ENCODE data around the gene STYXL1. TPM values are rescaled to one million over a fixed set of nuclear protein-coding genes. Genes with fewer than 3 reads are reported as not detected.

The STYXL1 gene
- total and polyA plus RNA-seq, 9 donors: 15.2 to 29.7 (median 21.3) TPM

- Histone ChIP-seq H3K4me3 (ENCODE audit: low read length) (no peak overlapping the region), H3K36me3 (ENCODE audit: control insufficient read depth, insufficient read depth, low read length) (peaks cover 65% of the 10 kb centered on the region), H3K27me3 (ENCODE audit: control insufficient read depth, insufficient read depth, low read length) (no peaks in the 10 kb centered on the region), H3K9me3 (replicated peaks; ENCODE audit: control insufficient read depth, low read depth, low read length) (no peaks in the 10 kb centered on the region), H3K4me1 (ENCODE audit: control insufficient read depth, insufficient read depth, low read length) (peaks cover 28% of the 10 kb centered on the region), H3K27ac (ENCODE audit: low read length) (no peak overlapping the region)
- 87% methylated on average over 11 of the region's 12 CpGs for WGBS (ENCODE audit: insufficient coverage)
- DNase-seq: no peak
Measured at GRCh38 chr7:75981203-75981452, 66.7 kb downstream of the STYXL1 start.

DNA sequence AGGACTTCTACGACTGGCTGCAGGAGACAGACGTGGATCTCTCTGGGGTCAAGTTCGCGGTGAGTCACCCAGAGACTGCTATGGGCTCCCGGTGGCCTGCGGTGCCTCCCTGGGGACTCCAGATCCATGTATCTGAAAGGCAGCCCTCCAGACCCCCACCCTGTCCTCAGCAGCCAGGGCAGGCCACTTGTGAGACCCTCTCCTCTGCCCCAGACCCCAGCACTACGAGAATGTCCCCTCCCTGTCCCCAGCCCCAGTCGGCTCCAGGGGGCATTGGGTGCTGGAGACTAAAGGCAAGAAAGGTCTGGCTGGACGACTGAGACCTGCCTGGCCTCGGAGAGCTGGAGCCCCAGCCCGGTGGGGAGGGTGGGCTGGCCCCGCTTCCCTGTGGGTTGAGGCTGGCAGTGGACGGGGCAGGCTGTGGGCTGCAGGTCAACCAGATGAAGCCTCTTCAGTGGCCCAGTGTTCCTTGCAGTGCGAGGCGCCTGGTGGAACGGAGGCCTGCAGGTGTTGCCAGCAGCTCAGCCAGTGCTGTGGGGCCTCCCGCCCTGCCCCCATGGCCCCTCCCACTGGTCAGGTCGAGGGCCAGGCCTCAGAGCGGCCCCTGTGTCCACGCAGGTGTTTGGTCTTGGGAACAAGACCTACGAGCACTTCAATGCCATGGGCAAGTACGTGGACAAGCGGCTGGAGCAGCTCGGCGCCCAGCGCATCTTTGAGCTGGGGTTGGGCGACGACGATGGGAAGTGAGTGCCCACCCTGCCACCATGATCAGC lies 67.2 kb downstream of the STYXL1 start:
- H3K36me3 ChIP-seq (ENCODE audit: control insufficient read depth, insufficient read depth, low read length): peaks cover 60% of the 10 kb centered on the region
- peaks cover 28% of the 10 kb centered on the region for H3K4me1 ChIP-seq (ENCODE audit: control insufficient read depth, insufficient read depth, low read length)
- no peak overlapping the region for H3K4me3 ChIP-seq (ENCODE audit: low read length)
- no peak overlapping the region for H3K27ac ChIP-seq (ENCODE audit: low read length)
- H3K9me3 ChIP-seq (replicated peaks; ENCODE audit: control insufficient read depth, low read depth, low read length): no peaks in the 10 kb centered on the region
- DNase-seq: no peak
- H3K27me3 ChIP-seq (ENCODE audit: control insufficient read depth, insufficient read depth, low read length): no peaks in the 10 kb centered on the region
- WGBS (ENCODE audit: insufficient coverage): 86% methylated on average over 27 of the region's 29 CpGs

GRCh38 chr7:75979759-75980429 lies 67.9 kb downstream of the STYXL1 start:
- DNase-seq: peak; percentile 22
- WGBS (ENCODE audit: insufficient coverage): 76% methylated on average over 14 of the region's 22 CpGs
- Histone ChIP-seq H3K4me1 (ENCODE audit: control insufficient read depth, insufficient read depth, low read length) (peaks cover 28% of the 10 kb centered on the region), H3K27me3 (ENCODE audit: control insufficient read depth, insufficient read depth, low read length) (no peaks in the 10 kb centered on the region), H3K4me3 (ENCODE audit: low read length) (no peak overlapping the region), H3K9me3 (replicated peaks; ENCODE audit: control insufficient read depth, low read depth, low read length) (no peaks in the 10 kb centered on the region), H3K27ac (ENCODE audit: low read length) (no peak overlapping the region), H3K36me3 (ENCODE audit: control insufficient read depth, insufficient read depth, low read length) (peaks cover 52% of the 10 kb centered on the region)

DNA sequence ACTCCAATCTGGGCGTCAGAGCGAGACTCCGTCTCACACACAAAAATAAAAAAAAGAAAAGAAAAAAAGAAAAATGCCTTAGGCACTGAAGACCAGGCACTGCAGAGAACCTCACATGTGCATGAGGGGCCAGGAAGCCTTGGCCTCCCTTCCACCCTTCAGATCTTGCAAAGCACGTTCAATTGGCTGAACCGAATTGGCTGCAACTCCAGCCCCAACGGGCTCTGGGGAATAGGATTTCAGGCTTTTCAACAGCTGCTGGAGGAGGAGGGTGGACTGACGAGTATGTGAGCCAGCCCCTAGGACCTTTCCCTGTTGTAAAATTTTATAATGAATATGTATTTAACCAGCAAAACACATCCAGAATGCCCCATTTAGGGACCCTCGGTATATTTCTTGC lies 70.1 kb downstream of the STYXL1 start:
- peak overlapping the region; percentile 67 for H3K27ac ChIP-seq (ENCODE audit: low read length)
- H3K36me3 ChIP-seq (ENCODE audit: control insufficient read depth, insufficient read depth, low read length): peaks cover 37% of the 10 kb centered on the region
- peak; percentile 97 for DNase-seq
- no peaks in the 10 kb centered on the region for H3K9me3 ChIP-seq (replicated peaks; ENCODE audit: control insufficient read depth, low read depth, low read length)
- H3K4me3 ChIP-seq (ENCODE audit: low read length): no peak overlapping the region
- no peaks in the 10 kb centered on the region for H3K27me3 ChIP-seq (ENCODE audit: control insufficient read depth, insufficient read depth, low read length)
- H3K4me1 ChIP-seq (ENCODE audit: control insufficient read depth, insufficient read depth, low read length): peaks cover 28% of the 10 kb centered on the region
- no CpG with 5 or more reads among the region's 8 CpGs for WGBS (ENCODE audit: insufficient coverage)

- Histone ChIP-seq H3K4me1 (ENCODE audit: control insufficient read depth, insufficient read depth, low read length) (peaks cover 49% of the 10 kb centered on the region), H3K27ac (ENCODE audit: low read length) (no peak overlapping the region), H3K36me3 (ENCODE audit: control insufficient read depth, insufficient read depth, low read length) (peaks cover 19% of the 10 kb centered on the region), H3K27me3 (ENCODE audit: control insufficient read depth, insufficient read depth, low read length) (no peaks in the 10 kb centered on the region), H3K4me3 (ENCODE audit: low read length) (no peak overlapping the region), H3K9me3 (replicated peaks; ENCODE audit: control insufficient read depth, low read depth, low read length) (no peaks in the 10 kb centered on the region)
- DNase-seq: peak; percentile 48
- 40% methylated on average over 14 of the region's 19 CpGs for WGBS (ENCODE audit: insufficient coverage)
Measured at GRCh38 chr7:75971961-75972763, 75.6 kb downstream of the STYXL1 start.

DNA sequence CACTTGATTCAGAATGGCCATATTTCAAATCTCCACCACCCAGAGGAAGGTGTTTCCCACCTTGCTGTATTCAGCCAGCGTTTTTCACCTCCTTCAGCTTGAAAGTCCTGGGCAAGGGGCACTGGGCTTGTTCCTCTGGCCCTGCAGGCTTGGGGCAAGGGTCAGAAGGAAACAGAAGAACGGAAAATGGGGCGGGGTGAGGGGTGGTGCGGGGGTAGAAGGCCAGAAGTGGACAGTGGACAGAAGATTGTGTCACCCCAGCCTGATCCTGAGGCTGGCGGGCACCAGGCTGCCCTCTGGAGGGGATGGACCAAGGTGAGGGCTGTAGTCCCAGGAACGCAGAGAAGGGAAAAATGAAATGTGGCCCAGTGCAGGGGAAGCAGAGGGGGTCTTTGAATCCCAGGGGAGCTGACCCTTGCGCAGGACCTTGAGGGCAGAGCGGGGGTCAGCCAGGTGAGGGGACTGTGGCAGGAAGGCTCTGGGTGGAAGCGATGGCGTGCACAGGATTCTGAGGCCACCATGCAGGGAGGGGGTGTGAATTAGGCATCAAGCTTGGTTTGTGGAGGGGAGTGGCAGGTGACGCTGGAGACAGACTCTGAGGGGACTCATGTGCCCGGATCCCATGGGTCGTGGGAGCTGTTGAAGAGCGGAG lies 76.4 kb downstream of the STYXL1 start:
- Histone ChIP-seq H3K4me3 (ENCODE audit: low read length) (no peak overlapping the region), H3K27me3 (ENCODE audit: control insufficient read depth, insufficient read depth, low read length) (no peaks in the 10 kb centered on the region), H3K36me3 (ENCODE audit: control insufficient read depth, insufficient read depth, low read length) (peaks cover 19% of the 10 kb centered on the region), H3K27ac (ENCODE audit: low read length) (no peak overlapping the region), H3K4me1 (ENCODE audit: control insufficient read depth, insufficient read depth, low read length) (peaks cover 51% of the 10 kb centered on the region), H3K9me3 (replicated peaks; ENCODE audit: control insufficient read depth, low read depth, low read length) (no peaks in the 10 kb centered on the region)
- no peak for DNase-seq
- WGBS (ENCODE audit: insufficient coverage): 82% methylated on average over 13 of the region's 14 CpGs

GRCh38 chr7:75969704-75970498 lies 77.9 kb downstream of the STYXL1 start:
- DNase-seq: no peak
- H3K27me3 ChIP-seq (ENCODE audit: control insufficient read depth, insufficient read depth, low read length): no peaks in the 10 kb centered on the region
- H3K4me3 ChIP-seq (ENCODE audit: low read length): no peak overlapping the region
- H3K9me3 ChIP-seq (replicated peaks; ENCODE audit: control insufficient read depth, low read depth, low read length): no peaks in the 10 kb centered on the region
- H3K27ac ChIP-seq (ENCODE audit: low read length): no peak overlapping the region
- H3K4me1 ChIP-seq (ENCODE audit: control insufficient read depth, insufficient read depth, low read length): peaks cover 66% of the 10 kb centered on the region
- peaks cover 19% of the 10 kb centered on the region for H3K36me3 ChIP-seq (ENCODE audit: control insufficient read depth, insufficient read depth, low read length)
- 86% methylated on average over 17 of the region's 30 CpGs for WGBS (ENCODE audit: insufficient coverage)

- Histone ChIP-seq H3K27me3 (ENCODE audit: control insufficient read depth, insufficient read depth, low read length) (no peaks in the 10 kb centered on the region), H3K27ac (ENCODE audit: low read length) (no peak overlapping the region), H3K36me3 (ENCODE audit: control insufficient read depth, insufficient read depth, low read length) (peaks cover 19% of the 10 kb centered on the region), H3K4me1 (ENCODE audit: control insufficient read depth, insufficient read depth, low read length) (peaks cover 66% of the 10 kb centered on the region), H3K9me3 (replicated peaks; ENCODE audit: control insufficient read depth, low read depth, low read length) (no peaks in the 10 kb centered on the region), H3K4me3 (ENCODE audit: low read length) (no peak overlapping the region)
- 74% methylated on average over 6 of the region's 13 CpGs for WGBS (ENCODE audit: insufficient coverage)
- no peak for DNase-seq
Measured at GRCh38 chr7:75969182-75969581, 78.6 kb downstream of the STYXL1 start.

GRCh38 chr7:75968561-75969001 lies 79.2 kb downstream of the STYXL1 start:
- peaks cover 67% of the 10 kb centered on the region for H3K4me1 ChIP-seq (ENCODE audit: control insufficient read depth, insufficient read depth, low read length)

More at GRCh38 chr7:75968561-75969001, 79.2 kb downstream of the STYXL1 start:
- DNase-seq: no peak
- Histone ChIP-seq H3K27me3 (ENCODE audit: control insufficient read depth, insufficient read depth, low read length) (no peaks in the 10 kb centered on the region), H3K4me3 (ENCODE audit: low read length) (no peak overlapping the region), H3K9me3 (replicated peaks; ENCODE audit: control insufficient read depth, low read depth, low read length) (no peaks in the 10 kb centered on the region), H3K36me3 (ENCODE audit: control insufficient read depth, insufficient read depth, low read length) (peaks cover 16% of the 10 kb centered on the region), H3K27ac (ENCODE audit: low read length) (no peak overlapping the region)
- 90% methylated on average over 12 of the region's 12 CpGs for WGBS (ENCODE audit: insufficient coverage)

Measured in muscle of leg (tissue), 11 donors.